ENCODE data around the gene CSRP2.

Gene CSRP2

GRCh38 chr12:76878899-76879709, at the start of gene CSRP2:
Gene CSRP2 (minus strand): TSS chr12:76879019. CDS start chr12:76866260, 12,759 bp downstream.
- H3K36me3 ChIP-seq, result no peaks in the 10 kb centered on the region
- peak; percentile 43 to 55 for TF ChIP-seq CTCF (IDR thresholded peaks at IDR 0.05)
- peak; percentile 88 to 97 for DNase-seq
- peak within 1 kb of the TSS; percentile 96 to 98 for H3K27ac ChIP-seq
- H3K4me3 ChIP-seq, result peak within 1 kb of the TSS; percentile 70 to 92
- H3K27me3 ChIP-seq, result no peaks in the 10 kb centered on the region
- intact Hi-C loops (cut with DNase I; ENCODE audit: low total_unique reads), result loop anchor here (5.0 kb wide), 2 partner anchors 43 to 117 kb away; partner anchors contain the start of gene ZDHHC17
- H3K4me1 ChIP-seq, result peaks cover 0 to 50% (median 14%) of the 10 kb centered on the region in 4 donors
- H3K9me3 ChIP-seq, result peaks cover 0 to 4% (median 0%) of the 10 kb centered on the region in 3 donors

- peak in 1 of 2 donors; percentile 37 for DNase-seq
- peak; percentile 13 to 20 for TF ChIP-seq CTCF (IDR thresholded peaks at IDR 0.05)
- Histone ChIP-seq H3K4me1 (peaks cover 0 to 34% (median 0%) of the 10 kb centered on the region in 4 donors), H3K27me3 (no peaks in the 10 kb centered on the region), H3K9me3 (no peaks in the 10 kb centered on the region), H3K4me3 (no peak overlapping the region), H3K36me3 (no peaks in the 10 kb centered on the region), H3K27ac (no peak overlapping the region)
- intact Hi-C loops (cut with DNase I; ENCODE audit: low total_unique reads), result no loop called here
These were observed 48.5 kb upstream of the CSRP2 start for GRCh38 chr12:76927170-76927784.

GRCh38 chr12:76925135-76925534, 46.3 kb upstream of the CSRP2 start:
- no peak overlapping the region for H3K4me3 ChIP-seq
- H3K27ac ChIP-seq, result peak overlapping the region; percentile 55 to 78
- DNase-seq, result no peak
- H3K36me3 ChIP-seq, result no peaks in the 10 kb centered on the region
- intact Hi-C loops (cut with DNase I; ENCODE audit: low total_unique reads), result no loop called here
- no peaks in the 10 kb centered on the region for H3K27me3 ChIP-seq
- peaks cover 0 to 55% (median 10%) of the 10 kb centered on the region in 4 donors for H3K4me1 ChIP-seq
- no peaks in the 10 kb centered on the region for H3K9me3 ChIP-seq
- no peak for TF ChIP-seq CTCF (IDR thresholded peaks at IDR 0.05)

- Histone ChIP-seq H3K4me1 (peaks cover 0 to 68% (median 17%) of the 10 kb centered on the region in 4 donors), H3K4me3 (no peak overlapping the region), H3K9me3 (no peaks in the 10 kb centered on the region), H3K27me3 (no peaks in the 10 kb centered on the region), H3K36me3 (no peaks in the 10 kb centered on the region), H3K27ac (peak overlapping the region; percentile 74 to 78)
- TF ChIP-seq CTCF (IDR thresholded peaks at IDR 0.05), result no peak
- no peak for DNase-seq
- intact Hi-C loops (cut with DNase I; ENCODE audit: low total_unique reads), result loop anchor here (5.0 kb wide), 1 partner anchor 46 kb away; the partner anchor contains the start of gene CSRP2
These were observed 44.0 kb upstream of the CSRP2 start for GRCh38 chr12:76922866-76923265.

GRCh38 chr12:76921891-76922664, 43.3 kb upstream of the CSRP2 start:
- Histone ChIP-seq H3K27ac (peak overlapping the region; percentile 74 to 78), H3K9me3 (no peaks in the 10 kb centered on the region), H3K4me1 (peaks cover 0 to 76% (median 17%) of the 10 kb centered on the region in 4 donors), H3K4me3 (no peak overlapping the region), H3K27me3 (no peaks in the 10 kb centered on the region), H3K36me3 (no peaks in the 10 kb centered on the region)
- peak in 1 of 2 donors; percentile 72 for DNase-seq
- intact Hi-C loops (cut with DNase I; ENCODE audit: low total_unique reads), result loop anchor here (5.0 kb wide), 1 partner anchor 45 kb away; the partner anchor contains the start of gene CSRP2
- no peak for TF ChIP-seq CTCF (IDR thresholded peaks at IDR 0.05)
